HG03378 (cell line): ENCODE results near the gene RAMP1.

ENCODE experiments used
- ATAC-seq: cut with Tn5 transposase; IDR thresholded peaks from one replicate; pipeline ENCODE4 v1.9.1; 2021; ENCODE audit warnings: mild to moderate bottlenecking, moderate library complexity; ENCODE audit not compliant: unreplicated experiment

The RAMP1 gene

DNA sequence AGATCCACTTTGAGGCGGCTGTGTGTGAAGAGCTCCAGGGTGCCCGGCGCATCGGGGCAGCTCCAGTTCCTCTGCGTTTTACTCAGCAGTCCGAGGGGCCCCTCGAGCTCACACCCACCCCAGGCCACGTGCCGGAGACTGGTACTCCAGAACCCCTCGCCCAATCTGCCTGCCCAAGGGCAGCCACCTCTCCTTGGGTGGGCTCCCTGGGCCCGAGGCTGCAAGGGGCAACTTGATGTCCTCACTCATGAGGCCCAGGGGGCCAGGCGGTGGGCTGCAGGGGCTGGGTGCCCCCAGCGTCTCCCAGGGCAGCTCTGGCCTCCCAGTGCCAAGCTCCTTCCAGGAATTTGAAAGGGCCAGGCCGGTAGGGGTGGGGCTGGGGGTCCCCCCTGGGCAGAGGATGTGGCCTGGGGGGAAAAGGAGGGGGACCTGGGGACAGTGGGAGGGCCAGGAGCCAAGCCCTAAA is 16.7 kb downstream of the RAMP1 start:
- ATAC-seq, result no peak

DNA sequence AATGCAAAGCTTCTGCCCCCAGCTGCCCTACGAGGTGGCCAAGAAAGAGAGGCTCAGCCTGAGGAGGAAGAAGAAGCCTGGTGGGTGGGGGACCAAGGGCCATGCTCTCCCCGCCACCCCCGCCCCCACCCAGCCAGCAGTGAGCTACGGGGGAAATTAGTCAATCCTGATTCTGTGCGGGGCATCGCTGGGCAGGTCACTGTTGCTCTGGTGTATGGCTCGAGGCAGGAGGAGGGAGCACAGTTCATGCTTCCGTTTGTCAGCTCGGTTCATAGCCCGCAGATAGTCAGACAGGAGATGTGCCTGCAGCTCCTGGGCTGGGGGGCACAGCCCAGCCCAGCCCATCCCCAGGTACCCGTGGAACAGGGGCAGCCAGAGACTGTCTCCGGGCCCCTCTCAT is 17.1 kb downstream of the RAMP1 start:
- ATAC-seq, result no peak

DNA sequence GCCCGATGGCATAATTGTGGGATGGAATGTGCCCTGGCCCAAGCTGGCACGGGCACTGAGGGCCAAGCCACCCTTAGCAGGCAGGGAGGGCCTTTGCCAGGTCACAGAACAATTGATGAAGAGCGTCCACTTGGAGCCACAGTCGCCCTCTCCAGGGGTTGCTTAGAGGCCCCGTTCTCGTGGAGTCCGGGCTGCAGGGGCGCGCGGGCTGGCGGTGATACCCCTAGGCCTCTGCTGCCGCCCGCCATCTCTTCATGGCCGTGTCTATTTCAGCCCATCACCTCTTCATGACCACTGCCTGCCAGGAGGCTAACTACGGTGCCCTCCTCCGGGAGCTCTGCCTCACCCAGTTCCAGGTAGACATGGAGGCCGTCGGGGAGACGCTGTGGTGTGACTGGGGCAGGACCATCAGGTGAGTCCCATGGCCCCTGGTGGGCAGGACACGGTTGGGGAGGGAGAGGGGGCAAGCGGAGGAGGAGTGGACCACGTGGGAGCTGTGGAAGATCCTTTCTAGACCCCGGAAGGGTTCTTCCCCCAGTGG is 17.6 kb downstream of the RAMP1 start:
- ATAC-seq, result no peak

DNA sequence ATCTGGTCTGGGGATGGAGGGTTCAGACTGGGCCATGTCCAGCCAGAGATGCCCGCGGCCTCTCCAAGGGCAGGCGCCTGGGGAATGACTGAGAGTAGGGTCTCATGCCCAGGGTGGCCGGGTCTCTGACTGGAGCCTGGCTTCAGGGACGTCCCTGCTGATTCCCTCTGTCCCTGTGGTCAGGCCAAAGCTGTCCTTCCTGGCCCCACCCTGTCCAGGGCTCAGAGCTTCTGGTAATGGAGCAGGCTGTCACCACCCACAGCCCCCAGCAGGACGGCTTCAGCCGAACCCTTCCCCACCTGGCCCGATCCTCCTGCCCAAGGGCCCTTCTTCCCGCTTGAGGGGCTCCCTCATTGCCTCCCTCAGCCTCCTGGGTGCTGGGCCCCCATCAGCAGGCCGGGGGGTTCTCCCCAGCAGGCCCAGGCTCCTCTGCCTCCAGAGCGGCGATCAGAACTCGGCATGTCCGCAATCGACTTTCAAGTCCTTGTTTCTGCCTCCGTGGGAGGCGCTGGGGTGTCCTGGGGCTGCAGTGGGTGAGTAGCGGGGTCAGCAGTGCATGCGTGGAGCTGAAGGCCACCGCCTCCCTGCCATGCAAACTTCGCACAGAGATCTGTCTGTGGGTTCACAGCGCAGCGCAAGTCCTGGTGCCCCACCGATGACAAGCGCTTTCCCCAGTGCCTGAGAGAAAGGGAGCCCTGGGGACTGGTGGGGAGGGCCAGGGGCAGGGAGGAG is 18.3 kb downstream of the RAMP1 start:
- no peak for ATAC-seq

DNA sequence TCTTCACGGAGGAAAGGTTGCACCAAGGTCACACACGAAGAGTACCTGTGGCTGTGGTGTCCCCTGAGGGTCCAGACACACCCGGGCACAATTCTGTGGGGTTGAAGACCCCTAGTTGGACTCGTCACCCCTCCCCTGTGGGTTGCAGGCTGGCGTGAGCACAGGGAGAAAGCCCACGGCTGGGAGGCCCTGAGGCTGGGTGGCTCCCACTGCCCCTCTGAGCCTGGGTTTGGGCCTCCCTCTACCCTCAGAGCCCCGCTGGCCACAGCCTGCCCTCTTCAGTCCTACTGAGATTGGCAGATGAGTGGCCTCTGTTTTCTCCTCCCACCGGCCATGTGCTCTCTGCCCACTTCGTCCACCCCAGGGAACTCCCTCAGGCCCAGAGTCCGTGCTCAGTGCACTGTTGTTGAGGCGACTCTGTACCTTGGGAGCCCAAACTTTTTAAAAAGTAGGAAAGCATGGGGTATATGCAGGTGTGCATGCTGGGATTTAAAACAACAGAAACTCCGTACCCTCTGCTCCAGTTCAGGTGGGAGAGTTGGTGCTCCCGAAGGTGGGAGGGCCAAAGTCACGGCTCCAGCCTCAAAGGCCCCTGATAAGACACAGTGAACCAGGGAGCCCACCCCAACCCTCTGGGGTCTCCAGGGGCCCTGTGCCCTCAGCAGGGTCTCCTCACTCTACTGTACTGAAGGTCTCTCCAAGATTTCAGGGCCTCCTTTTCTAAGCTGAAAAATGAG is 19.1 kb downstream of the RAMP1 start:
- no peak for ATAC-seq

DNA sequence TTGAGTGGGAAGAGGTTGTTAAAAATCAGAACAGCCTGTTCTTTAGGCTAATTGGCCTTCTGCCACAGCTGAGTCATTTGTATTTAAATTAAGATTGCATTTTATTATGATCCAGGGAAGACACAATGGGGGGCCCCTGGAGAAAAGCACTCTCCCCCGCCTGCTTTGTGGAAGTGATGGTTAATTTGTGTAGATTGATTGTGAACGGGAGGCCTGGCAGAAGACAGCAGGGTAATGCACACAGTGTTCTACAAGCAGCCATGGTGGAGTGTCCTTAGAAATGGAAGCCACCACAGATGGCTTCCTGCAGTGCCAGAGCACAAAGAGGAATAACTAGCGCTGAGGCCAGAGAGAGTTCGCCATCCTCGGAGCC is 19.6 kb downstream of the RAMP1 start:
- no peak for ATAC-seq

DNA sequence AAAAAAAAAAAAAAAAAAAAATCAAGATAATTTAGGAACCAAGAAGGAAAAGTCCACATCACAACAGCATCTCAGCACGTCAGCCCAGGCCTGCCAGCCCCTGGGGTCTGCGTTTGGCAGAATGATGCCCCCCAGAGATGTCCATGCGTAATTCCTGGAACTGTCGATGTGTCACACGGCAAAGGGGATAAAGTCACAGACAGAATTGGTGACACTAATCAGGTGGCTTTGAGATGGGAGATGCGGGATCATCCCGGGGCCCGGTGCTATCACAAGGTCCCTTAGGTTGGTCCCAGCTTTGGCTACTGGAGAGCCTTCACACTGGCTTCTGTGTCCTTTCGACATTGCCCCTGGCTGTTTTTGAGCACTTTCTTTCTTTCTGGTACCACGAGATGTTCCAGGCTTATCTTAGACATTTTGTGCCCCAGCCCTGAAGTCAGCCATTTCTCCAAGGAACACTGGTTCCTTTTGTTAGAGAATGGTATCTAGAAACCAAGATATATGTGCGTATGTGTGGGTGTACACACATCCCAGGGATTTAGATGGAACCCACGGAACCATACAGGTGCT is 20.7 kb downstream of the RAMP1 start:
- ATAC-seq, result no peak

DNA sequence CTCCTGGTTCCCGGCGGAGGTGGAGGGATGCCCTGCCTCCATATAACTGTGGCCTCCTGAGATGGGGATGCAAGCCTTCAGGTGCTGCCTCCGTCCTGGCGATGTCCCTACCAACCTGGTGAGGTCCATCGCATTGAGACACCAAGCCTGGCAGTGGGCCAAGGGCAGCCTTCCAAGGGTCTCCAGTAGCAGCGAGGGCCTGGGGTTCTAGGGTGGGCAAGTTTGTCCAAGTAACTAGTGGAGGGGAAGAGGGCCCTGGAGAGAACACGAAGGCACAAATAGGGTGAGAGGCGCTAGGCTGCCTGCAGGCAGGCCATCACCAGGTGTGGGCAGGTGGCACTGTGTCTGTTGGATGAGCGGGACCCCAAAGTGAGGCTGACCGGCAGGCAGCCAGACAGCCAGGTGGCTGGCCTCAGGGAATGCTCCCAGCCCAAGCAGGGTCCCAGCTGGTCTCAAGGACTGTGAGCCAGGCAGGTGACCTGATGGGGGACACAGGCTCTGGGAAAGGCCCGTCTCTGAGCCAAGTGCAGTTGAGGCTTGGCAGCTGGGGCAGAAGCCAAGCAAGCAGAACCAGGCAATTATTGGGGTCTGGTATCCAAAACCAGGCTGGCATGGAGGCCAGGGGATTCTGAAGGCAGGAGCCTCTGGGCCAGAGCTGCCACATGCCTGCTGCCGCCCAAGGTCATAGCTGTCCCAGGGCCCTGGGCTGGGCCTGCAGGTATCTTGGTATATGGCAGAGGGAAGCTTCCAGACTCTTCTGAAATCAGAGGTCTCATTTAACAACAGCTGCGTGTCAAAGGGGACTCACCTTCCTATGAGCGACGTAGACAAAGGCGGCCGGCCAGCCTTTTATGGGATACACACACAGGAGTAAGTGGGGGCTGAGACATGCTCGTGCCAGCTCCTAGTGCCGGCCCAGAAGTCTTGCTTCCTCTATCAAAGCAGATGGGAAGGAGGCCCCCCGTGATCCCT is 23.4 kb downstream of the RAMP1 start:
- ATAC-seq, result no peak

DNA sequence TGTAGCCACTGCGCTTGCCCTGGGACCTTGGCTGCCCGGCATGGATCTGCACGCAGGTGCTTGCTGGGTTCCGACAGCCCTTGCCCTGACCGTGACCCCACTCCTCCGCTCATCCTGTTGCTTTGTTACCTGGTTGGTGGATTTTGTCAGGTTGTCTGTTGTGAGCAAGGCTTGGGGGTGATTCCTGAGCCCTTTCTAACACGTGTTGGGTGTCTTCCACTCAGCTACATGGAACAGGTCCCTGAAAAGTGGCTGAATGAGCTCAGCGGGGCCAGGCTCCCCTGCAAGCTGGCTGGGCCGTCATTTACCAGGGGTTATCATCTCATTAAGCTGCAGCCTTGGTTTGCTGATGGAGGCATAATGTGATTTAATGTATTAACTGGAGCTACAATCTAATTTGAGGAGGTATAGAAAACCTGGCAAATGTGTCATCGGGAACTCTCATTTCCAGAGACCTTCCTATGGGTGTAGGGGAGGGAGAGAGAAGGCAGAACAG is 24.6 kb downstream of the RAMP1 start:
- no peak for ATAC-seq

DNA sequence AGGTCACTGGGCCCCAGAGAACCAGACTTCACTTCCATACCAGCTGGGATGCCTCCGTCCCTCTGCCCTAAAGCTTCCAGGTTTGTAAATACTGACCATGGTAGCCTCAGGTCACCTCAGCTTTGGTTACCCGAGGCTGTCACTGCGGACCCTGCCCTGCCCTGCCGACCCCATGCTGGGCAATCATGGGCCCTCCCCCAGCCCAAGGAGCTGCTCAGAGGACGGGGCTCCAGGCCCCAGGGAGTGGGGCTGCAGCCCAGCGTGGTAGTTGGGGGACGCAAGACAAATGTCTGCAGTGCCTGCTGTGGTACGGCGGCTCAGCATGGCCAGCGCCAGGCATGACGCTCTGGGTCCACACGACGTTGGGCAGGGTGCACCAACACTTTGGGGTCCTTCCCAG is 25.3 kb downstream of the RAMP1 start:
- ATAC-seq, result no peak

DNA sequence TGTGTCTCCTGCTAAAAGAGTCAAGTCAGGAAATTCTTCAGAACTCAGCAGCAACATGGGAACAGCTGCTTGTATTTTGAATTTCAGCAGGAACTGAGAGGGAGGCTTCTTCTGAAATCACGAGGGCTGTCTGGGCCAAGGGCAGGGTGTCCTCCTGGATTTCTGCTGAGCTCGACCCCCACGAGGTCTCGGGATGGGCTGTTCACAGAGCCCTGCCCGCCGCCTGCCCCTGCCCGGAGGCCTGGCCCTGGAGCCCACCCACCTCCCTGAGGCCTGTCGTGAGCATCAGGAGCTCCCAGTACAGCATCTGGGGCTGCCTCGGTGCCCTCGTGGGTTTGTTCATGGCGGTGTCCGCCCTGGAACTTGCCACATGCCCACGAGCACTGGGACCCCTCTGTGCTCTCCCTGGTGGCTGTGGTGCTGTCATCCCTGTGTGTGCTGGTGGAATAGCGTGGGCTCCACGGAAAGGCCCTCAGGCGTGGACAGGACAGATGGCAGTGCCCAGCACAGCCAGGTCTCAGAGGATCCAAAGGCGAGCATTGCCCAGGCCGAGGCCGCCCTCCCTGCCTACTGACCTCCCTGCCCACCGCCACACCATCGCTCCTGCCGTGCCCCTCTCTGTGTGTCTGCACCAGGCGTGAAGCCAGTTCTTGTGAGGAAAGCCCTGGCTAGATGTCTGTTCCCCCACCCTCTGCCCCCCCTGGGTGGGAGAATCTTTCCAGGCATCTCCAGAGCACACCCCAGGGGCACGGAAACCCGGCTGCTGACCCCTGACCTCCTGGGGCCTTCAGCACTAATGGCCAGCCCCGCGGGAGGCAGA is 25.9 kb downstream of the RAMP1 start:
- ATAC-seq, result no peak

DNA sequence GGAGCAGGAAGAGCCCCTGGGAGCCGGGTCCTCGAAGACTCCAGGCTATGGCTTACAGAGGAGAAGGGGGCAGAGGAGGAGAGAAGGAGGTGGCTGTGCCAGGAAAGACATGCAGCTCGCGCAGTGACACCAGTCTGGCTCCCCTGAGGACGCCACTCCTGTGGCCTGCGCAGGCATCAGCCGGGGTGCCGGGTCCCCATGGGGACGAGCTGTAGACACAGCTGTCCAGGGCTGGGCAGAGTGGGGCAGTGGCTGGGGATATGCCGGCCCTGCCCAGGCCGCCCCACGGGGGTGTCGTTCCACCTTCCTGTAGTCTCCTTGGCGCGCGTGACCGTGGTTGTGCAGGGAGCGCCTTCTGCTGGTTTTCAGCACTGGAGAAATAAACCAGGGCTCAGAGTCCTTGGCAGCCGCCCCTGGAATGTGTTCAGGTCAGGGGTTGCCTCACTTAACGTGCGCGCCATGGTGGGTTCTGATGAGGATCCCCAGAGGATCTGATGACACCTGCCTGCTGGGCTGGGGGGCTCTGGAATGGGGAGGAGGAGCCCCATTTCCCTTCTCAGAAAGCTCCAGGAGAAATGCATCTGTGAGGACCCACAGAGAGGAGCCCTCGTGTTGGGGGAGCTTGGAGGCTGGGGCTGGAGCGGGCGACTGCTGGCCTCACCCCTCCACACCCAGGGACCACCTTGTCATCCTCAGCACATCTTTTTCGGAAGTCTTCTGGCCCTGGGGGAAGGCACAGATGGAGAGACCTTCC is 26.7 kb downstream of the RAMP1 start:
- no peak for ATAC-seq

DNA sequence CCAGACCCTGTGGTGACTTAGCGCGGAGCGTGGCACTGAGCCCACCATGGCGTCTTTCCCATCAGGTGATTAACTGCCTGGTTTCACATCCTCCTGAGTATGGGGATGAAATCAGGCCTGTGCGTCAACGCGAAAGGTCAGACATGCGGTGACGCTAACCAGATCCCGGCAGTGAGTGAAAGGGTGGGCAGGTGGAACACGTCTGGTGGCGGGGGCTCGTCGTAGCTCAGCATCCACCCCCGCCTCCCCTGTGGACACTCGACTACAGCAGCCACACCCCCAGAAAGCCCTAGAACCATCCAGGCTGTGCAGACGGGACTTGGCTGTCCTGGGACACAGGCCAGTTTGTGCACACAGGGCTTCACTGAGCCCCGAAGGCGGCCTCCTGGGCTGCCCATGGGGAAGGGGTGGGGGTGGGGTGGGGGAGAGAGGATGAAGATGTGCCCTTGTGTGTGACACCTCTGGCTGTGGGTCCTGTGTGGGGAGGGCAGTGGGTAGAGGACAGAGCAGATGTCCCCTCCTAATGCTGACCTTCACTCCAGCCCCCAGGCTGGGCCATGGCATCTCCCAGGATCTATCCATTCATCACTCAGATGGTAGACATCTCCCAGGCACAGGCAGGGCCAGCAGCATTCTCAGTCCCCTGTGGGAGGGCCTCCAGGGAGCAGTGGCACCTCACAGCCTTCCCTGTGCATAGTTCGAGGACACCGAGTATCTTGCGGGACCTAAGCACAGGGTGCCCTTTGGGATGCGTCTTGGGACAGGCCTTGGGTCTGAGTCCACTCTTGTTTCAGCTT is 27.5 kb downstream of the RAMP1 start:
- no peak for ATAC-seq

DNA sequence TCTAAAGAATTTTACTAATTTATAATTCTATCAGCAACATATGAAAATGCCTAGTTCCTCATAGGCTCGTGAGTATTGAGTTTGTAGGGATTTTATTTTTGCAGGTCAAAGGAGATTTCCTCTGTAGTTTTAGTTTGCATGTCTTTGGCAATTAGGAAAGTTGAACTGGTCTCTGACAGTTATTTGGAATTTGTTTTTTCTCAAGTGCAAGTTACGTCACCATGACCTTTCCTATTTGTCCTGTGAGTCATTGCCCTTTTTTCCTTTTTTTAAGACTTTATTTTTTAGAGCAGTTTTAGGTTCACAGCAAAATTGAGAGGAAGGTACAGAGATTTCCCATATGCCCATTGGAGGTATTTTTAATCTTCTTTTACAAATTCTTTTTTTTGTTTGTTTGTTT is 29.0 kb downstream of the RAMP1 start:
- ATAC-seq, result no peak

DNA sequence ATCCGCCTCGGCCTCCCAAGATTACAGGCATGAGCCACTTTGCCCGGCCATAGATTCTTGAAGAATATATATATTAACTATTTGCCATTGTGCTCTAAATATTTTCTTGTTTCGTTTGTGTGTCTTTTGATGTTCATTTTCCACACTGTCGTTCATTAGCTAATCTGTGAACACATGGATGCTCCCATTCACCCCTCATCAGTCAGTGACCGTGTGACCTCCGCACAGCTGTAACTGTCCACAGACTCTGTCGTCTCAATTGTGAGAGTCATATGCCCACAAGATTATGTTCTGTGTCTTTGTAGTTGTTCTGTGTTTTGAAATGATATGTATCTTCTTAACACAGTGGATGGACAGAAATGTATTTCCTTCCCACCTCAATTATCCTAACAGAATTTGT is 29.6 kb downstream of the RAMP1 start:
- no peak for ATAC-seq

DNA sequence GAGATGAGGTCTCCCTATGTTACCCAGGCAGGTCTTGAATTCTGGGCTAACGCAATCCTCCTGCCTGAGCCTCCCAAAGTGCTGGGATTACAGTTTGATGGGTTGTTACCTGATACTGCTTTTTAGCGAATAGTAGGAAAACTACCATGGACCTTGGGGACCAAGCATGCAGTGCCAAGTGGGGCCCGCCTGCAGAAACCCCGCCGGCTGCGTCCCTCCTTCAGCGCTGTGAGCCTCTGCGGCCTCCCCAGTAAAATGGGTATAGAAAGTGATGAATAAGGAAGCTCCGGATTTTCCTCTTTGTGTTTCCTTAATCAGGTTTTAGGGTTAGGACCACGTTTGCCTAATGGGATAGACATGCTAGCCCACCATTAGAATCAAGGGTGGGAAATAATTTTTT is 30.4 kb downstream of the RAMP1 start:
- ATAC-seq, result no peak

DNA sequence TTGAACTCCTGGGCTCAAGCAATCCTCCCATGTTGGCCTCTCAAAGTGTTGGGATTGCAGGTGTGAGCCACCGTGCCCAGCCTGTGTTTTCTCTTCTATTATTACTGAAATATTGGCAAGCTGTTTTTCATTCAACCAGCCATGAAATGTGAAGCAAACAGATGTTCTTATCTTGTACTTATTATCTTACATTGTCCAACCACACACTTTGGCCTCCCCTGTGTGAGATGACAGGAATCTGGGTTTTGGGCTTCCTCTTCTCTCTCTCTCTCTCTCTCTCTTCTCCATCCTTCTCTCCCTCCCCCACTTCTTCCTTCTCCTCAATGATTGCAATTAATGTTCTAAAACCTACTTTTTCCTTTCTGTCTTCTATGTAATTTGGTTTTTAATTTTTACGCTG is 33.1 kb downstream of the RAMP1 start:
- no peak for ATAC-seq

DNA sequence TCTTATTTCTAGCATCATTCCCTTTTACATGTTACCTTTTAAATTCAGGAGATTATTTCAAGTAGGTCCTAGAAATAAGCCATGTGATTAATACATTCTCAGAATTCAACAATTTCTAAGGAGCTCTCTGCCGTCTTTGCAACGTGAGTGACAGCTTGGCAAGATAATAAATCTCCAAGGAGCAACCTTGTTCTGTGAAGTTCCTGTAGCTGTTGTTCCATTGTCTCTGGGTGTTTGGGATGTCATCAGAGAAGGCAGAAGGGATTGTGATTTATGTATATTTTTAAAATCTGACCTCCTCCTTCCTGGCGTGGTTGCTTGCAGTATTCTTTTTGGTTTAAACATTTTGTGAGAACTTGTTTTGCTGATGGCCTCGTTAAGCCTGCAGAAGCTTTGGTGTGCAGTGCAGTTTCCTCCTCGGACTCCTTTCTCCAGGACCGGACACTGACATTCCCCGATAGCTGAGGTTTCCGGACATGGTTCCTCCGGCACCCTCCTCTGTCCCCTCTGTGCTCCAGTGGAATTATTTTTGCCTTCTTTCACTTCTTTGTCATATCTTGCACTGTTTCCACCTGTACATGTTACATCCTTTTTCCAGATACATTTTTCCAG is 33.7 kb downstream of the RAMP1 start:
- no peak for ATAC-seq
